SK-MEL-5 (cell line): Measurements from ENCODE around the gene NBDY. TPM values are rescaled to one million over a fixed set of nuclear protein-coding genes. Genes with fewer than 3 reads are reported as not detected.

Experiments
- DNase-seq: peaks from one replicate; pipeline ENCODE4 v3.0.0-alpha.2; 2016; ENCODE audit warnings: low read depth, low spot score
- in situ Hi-C: cut with HindIII; loops from 2 replicates; pipeline ENCODE4 v1.10.0; 2016; ENCODE audit warnings: low sequenced_read_pairs, high pct_unique_total_duplicates, low pct_unique_long_range_greater_than_20kb
- total RNA-seq: library from RNA; depleted of rRNA; stranded (reverse); fragments of >200 nt; shearing (Covaris generic); gene quantifications from 2 replicates; pipeline ENCODE4 v1.2.3, GENCODE V29; 2014; rRNA removed

NBDY gene
- total RNA-seq, 1 experiment from 2014 or later: 6.5 TPM

GRCh38 chrX:56811599-56811998 is 82.6 kb downstream of the NBDY start:
- in situ Hi-C loops: no loop called here
- DNase-seq: no peak

DNA sequence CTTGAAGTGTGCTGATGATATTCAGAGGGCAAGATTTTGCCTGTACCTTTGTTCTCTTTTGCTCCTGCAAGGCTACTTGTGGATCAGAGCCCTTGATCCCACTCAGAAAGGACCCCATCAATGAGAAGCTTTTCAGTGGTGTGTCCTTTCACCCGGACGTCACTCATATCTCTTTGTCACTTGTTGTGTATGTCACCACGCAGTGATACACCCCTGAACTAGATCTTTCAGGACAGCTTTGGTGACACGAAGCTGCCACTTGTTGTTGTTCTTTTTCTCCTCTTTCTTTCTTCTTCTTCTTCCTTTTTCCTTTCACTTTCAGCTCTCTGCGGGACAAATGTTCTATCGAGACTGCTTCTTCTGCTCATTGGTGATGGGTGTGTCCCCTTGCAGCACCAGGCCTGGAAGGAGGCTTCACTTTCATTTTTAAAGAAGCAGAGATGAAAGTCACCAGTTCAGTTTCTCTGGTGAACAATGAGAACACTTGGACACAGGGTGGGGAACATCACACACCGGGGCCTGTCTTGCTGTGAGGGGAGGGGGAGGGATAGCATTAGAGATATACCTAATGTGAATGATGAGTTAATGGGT is 83.6 kb downstream of the NBDY start:
- no peak for DNase-seq
- in situ Hi-C loops: no loop called here

GRCh38 chrX:56813318-56813837 is 84.3 kb downstream of the NBDY start:
- in situ Hi-C loops: no loop called here
- peak; percentile 21 for DNase-seq

DNA sequence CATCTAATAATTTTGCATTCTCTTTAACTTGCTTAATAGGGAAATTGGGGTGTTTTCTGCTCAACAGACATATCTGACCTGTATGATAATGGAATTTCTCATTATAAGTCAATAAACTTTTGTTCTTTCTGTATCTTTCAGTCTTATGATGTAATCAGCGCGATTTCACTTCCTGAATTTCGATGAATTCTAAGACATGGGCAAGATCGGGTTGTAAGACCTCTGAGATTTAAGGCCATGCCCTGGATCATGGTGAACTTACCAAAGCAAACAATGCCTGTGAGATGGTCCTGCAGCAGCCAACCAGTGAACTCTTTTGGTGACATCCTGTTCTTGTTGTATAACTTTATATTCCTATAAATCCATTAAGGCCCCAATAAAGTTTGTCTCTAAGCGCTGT is 88.1 kb downstream of the NBDY start:
- no peak for DNase-seq
- in situ Hi-C loops: no loop called here

DNA sequence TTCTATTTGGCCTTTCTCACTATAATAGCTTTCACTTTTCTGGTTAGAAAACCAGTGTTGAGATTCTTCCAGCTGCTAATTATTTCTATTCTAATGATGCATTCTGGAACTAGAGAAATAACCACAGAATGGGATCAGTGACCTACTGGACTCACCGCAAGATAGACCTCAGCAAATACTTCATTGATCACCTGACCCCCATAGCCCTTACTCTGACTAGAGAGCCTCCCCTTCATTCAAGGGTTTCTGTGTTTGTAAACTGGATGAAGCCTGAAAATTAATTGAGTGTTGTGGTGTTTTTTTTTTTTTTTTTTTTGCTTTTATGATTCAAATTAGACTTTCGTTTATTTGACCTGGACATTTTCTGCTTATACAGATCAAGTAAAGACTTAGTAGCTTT is 97.0 kb downstream of the NBDY start:
- in situ Hi-C loops: no loop called here
- no peak for DNase-seq

GRCh38 chrX:56833626-56834025 is 104.6 kb downstream of the NBDY start:
- in situ Hi-C loops: no loop called here
- DNase-seq: no peak

GRCh38 chrX:56853436-56853835 is 124.4 kb downstream of the NBDY start:
- in situ Hi-C loops: no loop called here
- DNase-seq: no peak

DNA sequence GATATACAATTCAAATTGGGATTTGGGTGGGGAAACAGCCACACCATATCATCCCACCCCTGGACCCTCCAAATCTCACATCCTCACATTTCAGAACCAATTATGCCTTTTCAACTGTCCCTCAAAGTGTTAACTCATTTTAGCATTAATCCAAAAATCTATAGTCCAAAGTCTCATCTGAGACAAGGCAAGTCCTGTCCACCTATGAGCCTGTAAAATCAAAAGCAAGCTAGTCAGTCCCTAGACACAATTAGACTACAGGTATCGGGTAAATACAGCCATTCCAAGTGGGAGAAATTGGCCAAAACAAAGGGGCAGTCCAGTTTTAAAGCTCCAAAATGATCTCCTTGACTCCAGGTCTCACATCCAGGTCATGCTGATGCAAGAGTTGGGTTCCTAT is 128.0 kb downstream of the NBDY start:
- no peak for DNase-seq
- in situ Hi-C loops: no loop called here

DNA sequence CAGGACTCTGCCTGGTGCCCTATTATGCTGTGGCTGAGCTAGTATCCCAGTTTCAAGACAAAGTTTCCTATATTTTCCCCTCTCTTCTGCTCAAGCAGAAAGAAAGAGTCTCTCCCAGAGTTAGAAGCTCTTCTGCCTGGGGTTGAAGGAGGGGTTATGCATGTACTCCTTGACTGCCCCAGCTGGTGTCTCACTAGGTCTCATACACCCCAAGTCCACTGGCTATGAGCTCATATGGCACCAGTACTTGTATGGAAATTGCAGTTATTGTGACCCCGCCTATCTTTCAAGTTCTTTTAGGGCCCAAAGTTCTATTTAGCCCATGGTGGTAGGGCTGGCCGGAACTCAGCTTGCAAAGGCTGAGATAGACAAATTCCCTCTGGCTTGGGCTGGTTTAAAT is 131.8 kb downstream of the NBDY start:
- in situ Hi-C loops: no loop called here
- DNase-seq: no peak

Other genes starting within 250 kb of the NBDY start
- 4.8 and 5.3 TPM in 2 replicates for gene UBQLN2, start 165.6 kb upstream of the NBDY start, total RNA-seq